Measurements from ENCODE around the gene OXCT2. TPM values are rescaled to one million over a fixed set of nuclear protein-coding genes. Genes with fewer than 3 reads are reported as not detected.

Gene OXCT2
- total and polyA plus RNA-seq, 8 donors: 0.15 to 0.82 (median 0.38) TPM; not detected in 1

GRCh38 chr1:39812913-39813312 lies 41.8 kb upstream of the OXCT2 start:
- Histone ChIP-seq H3K27me3 (peaks cover 0 to 14% of the 10 kb centered on the region in 2 donors), H3K4me1 (peaks cover 0 to 5% of the 10 kb centered on the region in 2 donors), H3K27ac (no peak overlapping the region), H3K9me3 (no peaks in the 10 kb centered on the region), H3K4me3 (no peak overlapping the region), H3K36me3 (no peaks in the 10 kb centered on the region)
- DNase-seq (no peak), ATAC-seq (no peak)
- TF ChIP-seq, protein P1, sequence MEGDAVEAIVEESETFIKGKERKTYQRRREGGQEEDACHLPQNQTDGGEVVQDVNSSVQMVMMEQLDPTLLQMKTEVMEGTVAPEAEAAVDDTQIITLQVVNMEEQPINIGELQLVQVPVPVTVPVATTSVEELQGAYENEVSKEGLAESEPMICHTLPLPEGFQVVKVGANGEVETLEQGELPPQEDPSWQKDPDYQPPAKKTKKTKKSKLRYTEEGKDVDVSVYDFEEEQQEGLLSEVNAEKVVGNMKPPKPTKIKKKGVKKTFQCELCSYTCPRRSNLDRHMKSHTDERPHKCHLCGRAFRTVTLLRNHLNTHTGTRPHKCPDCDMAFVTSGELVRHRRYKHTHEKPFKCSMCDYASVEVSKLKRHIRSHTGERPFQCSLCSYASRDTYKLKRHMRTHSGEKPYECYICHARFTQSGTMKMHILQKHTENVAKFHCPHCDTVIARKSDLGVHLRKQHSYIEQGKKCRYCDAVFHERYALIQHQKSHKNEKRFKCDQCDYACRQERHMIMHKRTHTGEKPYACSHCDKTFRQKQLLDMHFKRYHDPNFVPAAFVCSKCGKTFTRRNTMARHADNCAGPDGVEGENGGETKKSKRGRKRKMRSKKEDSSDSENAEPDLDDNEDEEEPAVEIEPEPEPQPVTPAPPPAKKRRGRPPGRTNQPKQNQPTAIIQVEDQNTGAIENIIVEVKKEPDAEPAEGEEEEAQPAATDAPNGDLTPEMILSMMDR (IDR thresholded peaks at IDR 0.05): no peak
- intact Hi-C loops (cut with DNase I): no loop called here

GRCh38 chr1:39808784-39809517 lies 37.8 kb upstream of the OXCT2 start:
- TF ChIP-seq, protein P1 (IDR thresholded peaks at IDR 0.05): no peak
- intact Hi-C loops (cut with DNase I): no loop called here
- Histone ChIP-seq H3K4me1 (no peaks in the 10 kb centered on the region), H3K27me3 (no peaks in the 10 kb centered on the region), H3K9me3 (no peaks in the 10 kb centered on the region), H3K27ac (no peak overlapping the region), H3K36me3 (no peaks in the 10 kb centered on the region), H3K4me3 (no peak overlapping the region)
- DNase-seq (no peak), ATAC-seq (no peak)

DNA sequence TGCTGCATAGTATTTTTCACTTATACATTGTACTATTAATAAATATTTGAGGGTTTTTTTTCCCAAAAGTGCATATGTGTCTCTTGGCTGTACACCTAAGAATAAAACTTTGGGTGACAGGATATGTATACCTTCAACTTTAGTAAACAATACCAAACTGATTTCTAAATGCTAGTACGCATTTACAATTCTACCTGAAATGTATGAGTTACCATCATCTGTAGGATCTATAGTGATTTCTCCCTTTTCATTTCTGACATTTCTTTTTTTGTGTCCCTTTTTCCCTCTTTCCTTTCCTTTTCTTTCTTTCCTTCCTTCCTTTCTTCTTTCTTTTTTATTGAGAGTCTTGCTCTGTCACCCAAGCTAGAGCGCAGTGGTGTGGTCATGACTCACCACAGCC lies 34.2 kb upstream of the OXCT2 start:
- no peak for ATAC-seq

GRCh38 chr1:39802496-39803260 lies 31.5 kb upstream of the OXCT2 start:
- TF ChIP-seq, protein P1 (IDR thresholded peaks at IDR 0.05): no peak
- H3K9me3 ChIP-seq: no peaks in the 10 kb centered on the region
- intact Hi-C loops (cut with DNase I): no loop called here
- ATAC-seq: no peak
- H3K27ac ChIP-seq: no peak overlapping the region
- H3K27me3 ChIP-seq: no peaks in the 10 kb centered on the region
- H3K4me3 ChIP-seq: no peak overlapping the region
- no peaks in the 10 kb centered on the region for H3K36me3 ChIP-seq
- H3K4me1 ChIP-seq: peaks cover 0 to 16% of the 10 kb centered on the region in 2 donors
- DNase-seq: no peak

More for the DNA sequence above, 34.2 kb upstream of the OXCT2 start:
- Histone ChIP-seq H3K27ac (no peak overlapping the region), H3K36me3 (no peaks in the 10 kb centered on the region), H3K27me3 (no peaks in the 10 kb centered on the region), H3K4me3 (no peak overlapping the region), H3K4me1 (peaks cover 0 to 2% of the 10 kb centered on the region in 2 donors), H3K9me3 (no peaks in the 10 kb centered on the region)
- no peak for DNase-seq
- intact Hi-C loops (cut with DNase I): no loop called here
- TF ChIP-seq, protein P1 (IDR thresholded peaks at IDR 0.05): no peak

GRCh38 chr1:39800471-39800835 lies 29.3 kb upstream of the OXCT2 start:
- H3K27ac ChIP-seq: no peak overlapping the region
- H3K27me3 ChIP-seq: no peaks in the 10 kb centered on the region
- H3K36me3 ChIP-seq: no peaks in the 10 kb centered on the region
- TF ChIP-seq, protein P1 (IDR thresholded peaks at IDR 0.05): no peak
- H3K4me3 ChIP-seq: no peak overlapping the region
- ATAC-seq (no peak), DNase-seq (no peak)
- intact Hi-C loops (cut with DNase I): no loop called here
- peaks cover 0 to 16% of the 10 kb centered on the region in 2 donors for H3K4me1 ChIP-seq
- no peaks in the 10 kb centered on the region for H3K9me3 ChIP-seq
